GM10266 (cell line): ENCODE measurements around the gene PCDHGB6.
"Not testable (repeated sequence)": the region's sequence is repeated elsewhere in the genome, so short reads cannot be mapped to it uniquely, and the experiment has no call there.

ENCODE experiments used
- DNase-seq: peaks from one replicate; pipeline ENCODE4 v3.0.0; 2012; ENCODE audit errors: extremely low spot score
- TF ChIP-seq, protein P1 (sequence below): IDR thresholded peaks from 2 replicates; pipeline ENCODE4 v1.5.1; 2012; ENCODE audit warnings: mild to moderate bottlenecking, low read depth; ENCODE audit not compliant: control insufficient read depth, insufficient read depth; ENCODE audit errors: missing control alignments

The PCDHGB6 gene

DNA sequence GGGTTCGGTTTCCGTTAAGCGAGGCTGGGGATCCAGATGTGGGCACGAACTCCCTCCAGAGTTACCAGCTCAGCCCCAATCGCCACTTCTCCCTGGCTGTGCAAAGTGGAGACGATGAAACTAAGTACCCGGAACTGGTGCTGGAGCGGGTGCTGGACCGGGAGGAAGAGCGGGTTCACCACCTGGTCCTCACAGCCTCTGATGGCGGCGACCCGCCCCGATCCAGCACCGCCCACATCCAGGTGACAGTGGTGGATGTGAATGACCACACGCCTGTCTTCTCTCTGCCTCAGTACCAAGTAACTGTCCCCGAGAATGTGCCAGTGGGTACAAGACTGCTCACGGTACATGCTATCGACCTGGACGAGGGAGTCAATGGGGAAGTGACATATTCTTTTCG is 24.5 kb upstream of the PCDHGB6 start:
- TF ChIP-seq, protein P1, sequence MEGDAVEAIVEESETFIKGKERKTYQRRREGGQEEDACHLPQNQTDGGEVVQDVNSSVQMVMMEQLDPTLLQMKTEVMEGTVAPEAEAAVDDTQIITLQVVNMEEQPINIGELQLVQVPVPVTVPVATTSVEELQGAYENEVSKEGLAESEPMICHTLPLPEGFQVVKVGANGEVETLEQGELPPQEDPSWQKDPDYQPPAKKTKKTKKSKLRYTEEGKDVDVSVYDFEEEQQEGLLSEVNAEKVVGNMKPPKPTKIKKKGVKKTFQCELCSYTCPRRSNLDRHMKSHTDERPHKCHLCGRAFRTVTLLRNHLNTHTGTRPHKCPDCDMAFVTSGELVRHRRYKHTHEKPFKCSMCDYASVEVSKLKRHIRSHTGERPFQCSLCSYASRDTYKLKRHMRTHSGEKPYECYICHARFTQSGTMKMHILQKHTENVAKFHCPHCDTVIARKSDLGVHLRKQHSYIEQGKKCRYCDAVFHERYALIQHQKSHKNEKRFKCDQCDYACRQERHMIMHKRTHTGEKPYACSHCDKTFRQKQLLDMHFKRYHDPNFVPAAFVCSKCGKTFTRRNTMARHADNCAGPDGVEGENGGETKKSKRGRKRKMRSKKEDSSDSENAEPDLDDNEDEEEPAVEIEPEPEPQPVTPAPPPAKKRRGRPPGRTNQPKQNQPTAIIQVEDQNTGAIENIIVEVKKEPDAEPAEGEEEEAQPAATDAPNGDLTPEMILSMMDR, result no peak
- DNase-seq, result no peak

DNA sequence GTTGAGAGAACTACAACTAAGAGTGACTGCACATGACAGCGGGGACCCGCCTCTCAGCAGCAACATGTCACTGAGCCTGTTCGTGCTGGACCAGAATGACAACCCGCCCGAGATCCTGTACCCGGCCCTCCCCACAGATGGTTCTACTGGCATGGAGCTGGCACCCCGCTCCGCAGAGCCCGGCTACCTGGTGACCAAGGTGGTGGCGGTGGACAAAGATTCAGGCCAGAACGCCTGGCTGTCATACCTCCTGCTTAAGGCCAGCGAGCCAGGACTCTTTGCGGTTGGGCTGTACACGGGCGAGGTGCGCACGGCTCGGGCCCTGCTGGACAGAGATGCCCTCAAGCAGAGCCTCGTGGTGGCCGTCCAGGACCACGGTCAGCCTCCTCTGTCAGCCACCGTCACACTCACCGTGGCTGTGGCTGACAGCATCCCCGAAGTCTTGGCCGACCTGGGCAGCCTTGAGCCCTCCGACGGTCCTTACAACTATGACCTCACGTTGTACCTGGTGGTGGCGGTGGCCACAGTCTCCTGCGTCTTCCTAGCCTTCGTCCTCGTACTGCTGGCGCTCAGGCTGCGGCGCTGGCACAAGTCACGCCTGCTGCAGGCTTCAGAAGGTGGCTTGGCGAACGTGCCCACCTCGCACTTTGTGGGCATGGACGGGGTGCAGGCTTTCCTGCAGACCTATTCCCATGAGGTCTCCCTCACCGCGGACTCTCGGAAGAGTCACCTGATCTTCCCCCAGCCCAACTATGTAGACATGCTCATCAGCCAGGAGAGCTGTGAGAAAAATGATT is 23.2 kb upstream of the PCDHGB6 start:
- TF ChIP-seq, protein P1, result no peak
- DNase-seq, result no peak

DNA sequence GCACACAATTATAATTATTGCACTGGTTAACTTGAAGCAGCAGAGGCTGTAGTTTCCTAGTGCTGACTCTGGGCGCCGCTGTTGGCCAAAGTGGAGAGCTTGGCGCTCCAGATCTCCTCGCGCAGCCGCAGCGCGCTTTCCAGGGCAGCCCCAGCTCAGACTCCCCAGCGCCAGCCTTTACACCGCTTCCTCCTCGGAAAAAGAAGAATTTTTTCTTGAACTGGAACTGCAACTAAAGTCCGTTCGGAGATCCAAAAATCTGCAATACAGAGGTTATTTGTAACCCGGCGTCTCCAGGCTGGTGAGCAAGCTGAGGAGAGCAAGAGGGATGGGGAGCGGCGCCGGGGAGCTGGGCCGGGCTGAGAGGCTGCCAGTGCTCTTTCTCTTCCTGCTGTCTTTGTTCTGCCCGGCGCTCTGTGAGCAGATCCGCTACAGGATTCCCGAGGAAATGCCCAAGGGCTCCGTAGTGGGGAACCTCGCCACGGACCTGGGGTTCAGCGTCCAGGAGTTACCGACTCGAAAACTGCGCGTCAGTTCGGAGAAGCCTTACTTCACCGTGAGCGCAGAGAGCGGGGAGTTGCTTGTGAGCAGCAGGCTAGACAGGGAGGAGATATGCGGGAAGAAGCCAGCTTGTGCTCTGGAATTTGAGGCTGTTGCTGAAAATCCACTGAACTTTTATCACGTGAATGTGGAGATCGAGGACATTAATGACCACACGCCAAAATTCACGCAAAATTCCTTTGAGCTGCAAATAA is 20.1 kb upstream of the PCDHGB6 start, which contains the start of gene PCDHGB4:
Gene PCDHGB4, plus strand, starts transcription at position 142 of the 755 bp plus-strand sequence. Its CDS starts 187 bp downstream, at position 329.
- not testable (repeated sequence) for DNase-seq

DNA sequence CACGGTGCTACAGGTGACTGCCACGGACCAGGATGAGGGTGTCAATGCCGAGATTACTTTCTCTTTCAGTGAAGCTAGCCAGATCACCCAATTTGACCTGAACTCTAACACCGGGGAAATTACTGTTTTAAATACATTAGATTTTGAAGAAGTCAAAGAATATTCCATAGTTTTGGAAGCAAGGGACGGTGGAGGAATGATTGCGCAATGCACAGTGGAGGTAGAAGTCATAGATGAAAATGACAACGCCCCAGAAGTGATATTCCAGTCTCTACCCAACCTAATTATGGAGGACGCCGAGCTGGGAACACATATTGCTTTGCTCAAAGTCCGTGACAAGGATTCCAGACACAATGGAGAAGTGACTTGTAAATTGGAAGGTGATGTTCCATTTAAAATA is 19.2 kb upstream of the PCDHGB6 start:
- no peak for DNase-seq
- TF ChIP-seq, protein P1, result no peak

DNA sequence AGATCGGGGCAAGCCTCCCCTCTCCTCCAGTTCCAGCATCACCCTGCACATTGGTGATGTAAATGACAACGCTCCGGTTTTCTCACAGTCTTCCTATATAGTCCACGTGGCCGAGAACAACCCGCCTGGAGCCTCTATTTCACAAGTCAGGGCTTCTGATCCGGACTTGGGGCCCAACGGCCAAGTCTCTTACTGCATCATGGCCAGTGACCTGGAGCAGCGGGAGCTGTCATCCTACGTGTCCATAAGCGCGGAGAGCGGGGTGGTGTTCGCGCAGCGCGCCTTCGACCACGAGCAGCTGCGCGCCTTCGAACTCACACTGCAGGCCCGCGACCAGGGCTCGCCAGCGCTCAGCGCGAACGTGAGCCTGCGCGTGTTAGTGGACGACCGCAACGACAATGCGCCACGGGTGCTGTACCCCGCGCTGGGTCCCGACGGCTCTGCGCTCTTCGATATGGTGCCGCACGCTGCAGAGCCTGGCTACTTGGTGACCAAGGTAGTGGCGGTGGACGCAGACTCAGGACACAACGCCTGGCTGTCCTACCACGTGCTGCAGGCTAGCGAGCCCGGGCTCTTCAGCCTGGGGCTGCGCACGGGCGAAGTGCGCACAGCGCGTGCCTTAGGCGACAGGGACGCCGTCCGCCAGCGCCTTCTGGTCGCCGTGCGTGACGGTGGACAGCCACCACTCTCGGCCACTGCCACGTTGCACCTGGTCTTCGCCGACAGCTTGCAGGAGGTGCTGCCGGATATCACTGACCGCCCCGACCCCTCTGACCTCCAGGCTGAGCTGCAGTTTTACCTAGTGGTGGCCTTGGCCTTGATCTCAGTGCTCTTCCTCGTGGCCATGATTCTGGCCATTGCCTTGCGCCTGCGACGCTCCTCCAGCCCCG is 18.4 kb upstream of the PCDHGB6 start:
- TF ChIP-seq, protein P1, result no peak
- DNase-seq, result no peak

DNA sequence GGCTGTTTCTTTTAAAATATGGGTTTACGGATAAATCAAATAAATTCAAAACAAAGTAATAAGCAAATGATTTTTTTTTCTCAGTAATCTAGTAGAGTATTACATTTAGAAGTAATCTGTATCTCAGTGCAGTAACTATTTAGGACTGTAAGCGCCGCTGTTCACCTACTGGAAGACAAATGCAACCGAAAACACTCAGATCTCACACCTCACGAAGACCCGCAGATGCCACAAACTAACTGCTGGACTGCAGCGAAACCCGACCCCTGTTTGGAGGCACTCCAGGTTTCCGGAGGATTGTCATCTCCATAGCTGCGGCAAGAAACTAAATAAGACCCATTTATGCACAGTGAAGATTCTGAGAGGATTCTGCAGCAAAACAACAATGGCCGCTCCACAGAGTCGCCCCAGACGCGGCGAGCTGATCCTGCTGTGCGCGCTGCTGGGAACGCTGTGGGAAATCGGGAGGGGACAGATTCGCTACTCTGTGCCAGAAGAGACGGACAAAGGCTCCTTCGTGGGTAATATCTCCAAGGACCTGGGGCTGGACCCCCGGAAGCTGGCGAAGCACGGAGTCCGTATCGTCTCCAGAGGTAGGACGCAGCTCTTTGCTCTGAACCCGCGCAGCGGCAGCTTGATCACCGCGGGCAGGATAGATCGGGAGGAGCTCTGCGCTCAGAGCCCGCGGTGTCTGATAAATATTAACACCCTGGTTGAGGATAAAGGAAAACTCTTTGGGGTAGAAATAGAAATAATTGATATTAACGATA is 15.2 kb upstream of the PCDHGB6 start, which contains the start of gene PCDHGA8:
Gene PCDHGA8, plus strand, starts transcription at position 205 of the 770 bp plus-strand sequence. Its CDS starts 181 bp downstream, at position 386.
- TF ChIP-seq, protein P1, result no peak
- DNase-seq, result no peak
